HG02759 (cell line): ENCODE measurements around the gene TUBE1.
"Not testable (repeated sequence)": the region's sequence is repeated elsewhere in the genome, so short reads cannot be mapped to it uniquely, and the experiment has no call there.

Source experiments
- ATAC-seq: cut with Tn5 transposase; IDR thresholded peaks from one replicate; pipeline ENCODE4 v1.9.1; 2021; ENCODE audit warnings: mild to moderate bottlenecking, moderate library complexity; ENCODE audit not compliant: unreplicated experiment

TUBE1 gene

DNA sequence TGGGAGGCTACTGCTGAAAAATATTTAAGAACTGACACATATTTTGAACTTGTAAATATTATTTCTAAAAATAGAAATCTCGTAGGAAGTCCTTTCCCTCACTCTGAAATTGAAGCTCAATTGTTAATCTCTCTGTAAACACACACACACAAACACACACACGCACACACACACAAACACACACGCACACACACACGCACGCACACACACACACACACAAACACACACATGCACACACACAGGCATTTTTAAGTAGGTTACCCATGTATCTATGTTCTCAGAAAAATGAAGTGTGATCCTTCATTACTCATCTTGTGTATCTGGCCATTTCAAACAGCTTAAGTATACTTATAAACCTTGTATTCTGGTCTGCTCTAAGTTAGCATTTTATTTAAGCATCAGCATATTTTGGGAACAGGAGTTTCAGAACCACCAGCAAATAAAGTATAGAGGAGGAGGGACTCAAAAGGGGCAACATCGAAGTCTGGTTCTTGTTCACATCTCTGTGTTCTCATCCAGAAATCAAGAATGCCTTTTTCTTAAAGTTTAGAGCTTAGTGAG lies 21.8 kb downstream of the TUBE1 start:
- ATAC-seq: no peak

DNA sequence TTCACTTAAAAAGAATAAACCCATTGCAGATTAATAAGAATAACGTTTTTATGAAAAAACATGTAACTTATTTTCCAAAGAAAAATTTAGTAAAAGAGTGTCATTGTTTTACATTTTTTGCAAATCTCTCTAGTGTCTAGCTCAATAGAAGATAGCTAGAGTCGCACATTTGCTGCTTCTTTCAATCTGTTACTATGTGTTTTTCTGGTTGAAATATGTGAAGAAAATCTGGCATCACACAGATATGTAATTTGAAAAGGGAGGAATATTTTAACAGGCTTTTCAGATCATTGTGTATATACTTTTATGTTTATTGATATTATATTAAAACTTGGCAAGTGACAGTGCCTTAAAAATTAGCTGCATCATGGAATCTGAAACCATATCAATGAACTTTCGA lies 24.3 kb downstream of the TUBE1 start:
- ATAC-seq: no peak

DNA sequence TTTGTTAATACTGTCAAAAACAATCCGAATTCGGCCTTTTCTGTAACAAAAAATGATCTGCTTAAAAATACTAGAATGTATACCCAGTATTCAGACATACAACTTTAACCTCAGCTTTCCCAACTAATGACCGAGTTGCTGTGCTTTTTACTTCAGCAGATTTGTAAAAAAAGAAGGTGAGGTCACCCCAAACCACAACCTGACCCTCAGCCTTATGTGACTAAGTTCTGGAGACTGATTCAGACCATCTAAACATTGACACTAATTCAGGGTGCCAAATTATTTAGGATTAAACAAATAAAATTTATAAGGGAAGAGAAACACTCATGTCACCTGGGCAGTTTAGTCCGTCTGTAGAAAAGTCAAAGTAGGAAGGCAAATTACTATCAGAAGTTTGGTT lies 25.7 kb downstream of the TUBE1 start:
- no peak for ATAC-seq

DNA sequence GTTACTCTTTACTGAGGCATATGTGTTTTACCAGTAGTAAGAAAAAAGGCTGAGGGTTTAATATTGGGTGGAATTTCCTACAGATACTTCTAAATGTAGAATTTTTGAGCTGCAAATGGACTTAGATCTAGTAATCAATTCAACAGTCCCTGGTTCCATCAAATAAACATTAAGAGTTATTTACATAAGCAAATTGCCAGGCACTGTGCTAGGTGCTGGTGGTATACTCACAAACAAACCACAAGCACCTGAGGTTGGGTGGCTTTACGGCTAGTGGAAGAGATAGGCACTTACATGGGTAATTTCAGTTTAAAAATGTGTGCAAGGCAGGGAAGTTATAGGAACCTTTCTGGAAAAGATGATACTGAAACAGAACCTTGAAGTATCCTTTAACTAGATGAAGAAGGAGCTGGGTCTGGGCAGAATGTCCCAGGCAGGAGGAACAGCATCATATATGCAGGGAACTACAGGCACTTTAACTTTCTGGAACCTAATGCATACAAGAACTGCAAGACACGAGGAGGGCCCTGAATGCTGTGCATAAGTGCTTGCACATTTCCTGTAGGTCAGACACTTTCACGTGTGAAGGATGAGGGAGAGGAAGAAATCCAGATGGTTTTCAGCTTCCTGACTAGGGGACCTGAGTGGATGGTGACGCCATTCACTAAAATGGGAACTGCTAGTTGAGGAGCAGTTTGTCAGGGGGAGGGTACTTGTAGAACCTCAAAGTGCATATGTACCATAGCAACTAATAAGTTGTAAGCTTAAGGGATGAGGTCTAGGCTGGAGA lies 28.8 kb downstream of the TUBE1 start:
- no peak for ATAC-seq

DNA sequence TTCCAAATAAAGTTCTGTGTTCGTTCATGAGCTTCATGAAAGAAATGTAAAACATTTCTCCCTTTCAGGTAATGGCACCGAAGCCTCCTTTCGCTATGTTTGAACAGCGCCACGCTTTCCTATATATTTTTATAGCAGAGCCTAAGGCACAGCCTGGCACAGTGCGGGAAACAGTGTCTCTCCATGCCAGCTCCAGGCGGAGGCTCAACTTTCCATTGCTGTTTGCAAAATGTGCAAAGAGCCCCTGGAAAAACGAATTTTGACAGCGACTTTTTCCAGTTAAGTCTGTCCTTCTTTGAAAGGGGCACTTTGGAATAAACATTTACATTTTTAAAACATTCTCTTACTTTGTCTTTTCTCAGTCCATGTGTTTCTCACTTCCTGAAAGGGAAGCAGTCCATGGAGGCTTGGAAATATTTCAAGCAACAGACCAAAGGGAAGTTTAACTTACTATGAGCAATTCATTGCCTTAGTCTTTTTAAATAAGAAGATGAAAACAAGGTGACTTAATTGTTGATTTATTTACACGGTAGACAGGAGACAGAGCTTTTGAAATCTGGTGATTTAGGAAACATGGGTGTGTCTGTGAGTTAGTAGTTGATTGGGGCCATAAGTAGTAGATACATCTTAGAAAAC lies 32.6 kb downstream of the TUBE1 start:
- no peak for ATAC-seq

DNA sequence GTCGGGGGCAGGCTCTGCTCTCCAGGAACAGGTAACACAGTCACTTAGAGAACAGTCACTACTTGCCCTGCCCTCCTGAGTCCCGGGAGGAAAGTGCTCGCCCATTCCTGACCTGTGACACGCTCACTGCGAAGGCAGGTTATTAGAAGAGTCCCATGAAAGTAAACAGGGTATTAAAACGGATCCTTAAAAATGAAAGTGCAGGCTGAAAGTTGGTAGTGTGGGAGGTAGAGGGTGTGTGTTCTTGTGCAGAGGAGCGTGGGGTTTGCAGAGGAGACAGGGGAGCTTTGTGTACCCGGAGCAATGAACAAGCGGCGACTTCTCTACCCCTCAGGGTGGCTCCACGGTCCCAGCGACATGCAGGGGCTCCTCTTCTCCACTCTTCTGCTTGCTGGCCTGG lies 33.3 kb downstream of the TUBE1 start, which contains the start of gene CCN6:
Gene CCN6, plus strand, starts transcription at position 104 of the 400 bp plus-strand sequence. Its CDS starts 254 bp downstream, at position 358.
- no peak for ATAC-seq

DNA sequence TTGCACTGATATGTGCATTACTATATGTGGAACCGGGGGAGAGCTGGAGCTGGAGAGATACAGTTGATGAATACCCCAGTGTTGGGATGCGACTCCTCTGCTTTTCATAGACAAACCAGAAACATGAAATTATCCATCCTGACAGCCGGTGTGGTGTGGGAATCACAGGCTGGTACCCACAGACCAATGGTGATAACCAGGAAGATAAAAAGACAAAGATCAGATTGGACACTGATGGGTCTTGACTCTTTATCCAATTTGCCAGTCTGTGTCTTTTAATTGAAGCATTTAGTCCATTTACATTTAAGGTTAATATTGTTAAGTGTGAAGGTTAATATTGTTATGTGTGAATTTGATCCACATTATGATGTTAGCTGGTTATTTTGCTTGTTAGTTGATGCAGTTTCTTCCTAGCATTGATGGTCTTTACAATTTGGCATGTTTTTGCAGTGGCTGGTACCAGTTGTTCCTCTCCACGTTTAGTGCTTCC lies 36.0 kb downstream of the TUBE1 start:
- not testable (repeated sequence) for ATAC-seq

DNA sequence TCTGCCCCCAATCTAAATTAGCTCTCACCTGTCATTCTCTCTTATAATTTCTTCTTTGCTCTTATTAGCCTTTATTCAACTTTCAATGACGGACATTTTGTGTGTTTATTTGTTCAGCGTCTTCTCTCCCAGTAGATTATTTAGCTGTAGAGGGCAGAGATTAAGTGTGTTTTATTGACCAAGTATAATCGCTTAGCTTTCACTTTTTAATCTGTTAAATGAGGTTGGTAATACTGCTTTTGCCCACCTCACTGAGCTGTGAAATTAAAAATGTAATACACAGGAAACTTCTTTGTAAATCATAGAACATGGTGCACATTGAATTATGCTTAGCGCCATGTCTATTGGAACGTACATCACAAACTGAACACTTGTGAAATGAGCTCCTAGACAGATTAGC lies 36.9 kb downstream of the TUBE1 start:
- ATAC-seq: no peak

DNA sequence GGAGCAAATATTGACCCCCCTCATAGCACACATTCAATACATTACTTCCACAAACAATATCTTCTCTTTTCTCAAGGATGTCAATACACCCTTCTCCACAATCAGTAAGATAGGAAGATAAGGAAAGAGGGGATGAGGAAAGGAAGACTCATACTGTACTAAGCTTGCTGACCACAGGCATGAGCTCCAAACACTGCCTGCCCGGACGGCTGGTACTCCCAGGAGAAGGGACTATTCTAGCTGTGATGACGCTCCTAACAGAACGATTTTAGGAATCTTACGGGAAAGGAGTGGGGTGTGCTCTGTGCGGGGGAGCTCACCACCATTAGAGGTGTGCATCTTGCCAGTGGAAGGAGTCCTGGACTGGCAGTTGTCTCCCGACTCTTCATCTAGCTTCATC lies 37.3 kb downstream of the TUBE1 start:
- no peak for ATAC-seq

DNA sequence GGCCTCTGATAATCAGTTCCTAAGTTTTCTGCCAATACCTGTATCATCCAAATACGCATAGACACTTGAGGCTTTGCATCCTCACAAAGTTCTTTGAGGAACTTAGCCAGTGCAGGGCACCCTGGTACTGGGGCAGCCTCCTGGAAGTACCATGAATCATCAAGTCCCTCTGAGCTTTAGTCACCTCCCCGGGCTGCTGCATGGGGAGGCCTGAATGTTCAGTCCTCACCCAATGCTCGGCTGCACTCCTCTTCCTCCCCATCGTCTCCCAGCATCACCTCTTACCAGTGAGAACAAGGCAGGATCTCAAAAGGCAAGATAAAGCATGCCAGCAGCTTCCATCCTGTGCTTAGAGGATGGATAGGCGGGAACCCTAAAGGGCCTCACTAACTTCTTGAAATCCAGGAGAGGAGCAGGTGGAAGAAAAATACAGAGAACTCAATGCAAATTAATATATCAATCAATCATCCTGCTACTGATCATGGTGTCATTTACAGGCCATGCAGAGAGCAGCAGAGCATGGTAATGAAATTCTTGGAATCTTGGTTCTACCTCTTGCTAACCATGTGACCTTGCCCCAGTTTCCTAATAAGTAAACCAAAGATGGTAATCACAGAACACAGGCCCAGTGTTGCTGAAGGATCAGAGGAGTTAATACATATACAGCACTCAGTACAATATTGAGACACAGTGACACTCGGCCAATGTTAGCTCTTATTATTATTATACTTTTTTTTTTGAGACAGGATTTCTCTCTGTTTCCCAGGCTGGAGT lies 38.1 kb downstream of the TUBE1 start:
- ATAC-seq: no peak

DNA sequence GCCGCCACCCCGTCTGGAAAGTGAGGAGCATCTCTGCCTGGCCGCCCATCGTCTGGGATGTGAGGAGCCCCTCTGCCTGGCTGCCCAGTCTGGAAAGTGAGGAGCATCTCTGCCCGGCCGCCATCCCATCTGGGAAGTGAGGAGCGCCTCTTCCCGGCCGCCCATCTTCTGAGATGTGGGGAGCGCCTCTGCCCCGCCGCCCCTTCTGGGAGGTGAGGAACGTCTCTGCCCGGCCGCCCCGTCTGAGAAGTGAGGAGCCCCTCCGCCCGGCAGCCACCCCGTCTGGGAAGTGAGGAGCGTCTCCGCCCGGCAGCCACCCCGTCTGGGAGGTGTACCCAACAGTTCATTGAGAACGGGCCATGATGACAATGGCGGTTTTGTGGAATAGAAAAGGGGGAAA lies 39.8 kb downstream of the TUBE1 start:
- ATAC-seq: not testable (repeated sequence)

DNA sequence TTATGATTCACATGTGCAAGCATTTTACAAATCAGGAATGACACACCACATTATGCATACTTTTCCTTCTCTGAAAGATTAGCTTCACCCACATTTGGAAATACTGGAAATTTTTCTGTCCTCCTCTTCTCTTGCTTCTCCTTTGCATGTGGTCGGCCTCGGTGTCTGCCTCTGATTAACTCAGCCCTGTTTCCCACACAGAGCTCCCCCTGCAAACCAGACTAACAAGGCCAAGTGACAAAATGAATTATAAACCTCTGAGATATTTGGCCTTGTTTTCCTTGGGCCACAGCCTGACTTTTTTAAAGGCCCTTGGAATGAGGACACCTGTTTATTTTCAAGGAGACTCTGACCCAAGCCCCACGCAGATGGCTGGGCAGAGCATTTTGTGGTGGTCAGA lies 42.4 kb downstream of the TUBE1 start:
- ATAC-seq: no peak

DNA sequence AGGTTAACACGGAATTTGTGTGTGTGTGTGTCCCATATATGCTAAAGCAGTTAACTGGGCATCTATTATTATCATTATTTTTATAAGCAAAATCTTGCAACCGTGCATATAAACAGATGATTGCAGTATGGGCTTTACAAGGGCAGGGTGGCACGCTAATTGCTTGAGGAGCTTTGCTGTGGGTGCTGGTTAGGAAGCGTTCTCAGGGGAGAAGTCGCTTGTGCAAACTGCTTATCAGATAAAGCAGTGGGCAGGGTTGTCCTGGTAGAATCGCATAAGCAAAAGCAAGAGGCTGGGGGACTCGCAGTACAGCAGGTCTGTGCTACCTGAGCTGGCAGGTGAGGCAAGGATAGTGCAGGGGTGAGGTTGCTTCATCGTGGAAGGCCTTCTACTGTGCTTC lies 43.1 kb downstream of the TUBE1 start:
- no peak for ATAC-seq

DNA sequence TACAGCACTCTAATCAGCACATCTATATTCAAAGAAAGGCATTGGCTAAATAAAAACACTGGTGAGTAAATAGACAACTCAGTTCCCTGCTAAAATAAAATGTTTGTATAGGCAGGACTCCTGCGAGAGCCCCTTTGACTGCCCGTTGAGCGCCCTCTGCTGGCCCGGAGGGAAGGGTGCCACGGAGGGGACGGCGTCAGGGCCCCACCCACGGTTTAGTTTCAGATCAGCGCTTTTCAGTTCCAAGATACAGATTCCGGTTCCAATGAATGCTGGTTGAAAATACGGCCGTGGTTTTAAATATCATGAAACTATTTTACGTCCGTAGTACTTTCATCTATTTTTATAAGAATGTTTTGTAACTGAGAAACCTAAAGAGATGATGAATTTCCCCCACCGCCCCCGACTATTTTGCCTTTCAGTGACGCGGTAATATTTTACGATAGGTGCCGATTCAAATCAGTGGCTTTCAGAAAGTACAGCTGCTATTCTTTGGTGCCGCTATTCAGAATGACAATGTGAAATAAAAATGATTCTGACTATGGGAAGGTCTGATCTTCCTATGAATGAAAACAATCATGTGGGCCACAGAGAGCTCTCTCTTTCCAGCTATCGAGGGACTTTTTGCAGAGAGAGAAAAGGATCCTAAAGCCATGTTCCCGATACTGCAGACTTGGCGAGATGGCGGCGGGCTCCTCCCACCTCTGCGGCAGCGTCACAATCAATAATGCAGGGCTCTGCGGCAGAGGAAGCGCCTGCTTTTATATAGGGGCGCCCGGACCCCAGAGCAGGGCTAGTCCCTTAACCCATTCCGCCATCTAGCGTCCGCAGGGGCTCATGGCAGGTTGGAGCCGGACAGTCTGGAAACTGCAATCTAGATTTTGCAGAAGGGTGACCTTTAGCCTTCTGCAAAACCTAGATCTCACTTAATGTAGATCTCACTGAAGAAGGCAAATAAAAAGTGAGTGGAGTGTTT lies 44.0 kb downstream of the TUBE1 start:
- peak; percentile 92 for ATAC-seq

DNA sequence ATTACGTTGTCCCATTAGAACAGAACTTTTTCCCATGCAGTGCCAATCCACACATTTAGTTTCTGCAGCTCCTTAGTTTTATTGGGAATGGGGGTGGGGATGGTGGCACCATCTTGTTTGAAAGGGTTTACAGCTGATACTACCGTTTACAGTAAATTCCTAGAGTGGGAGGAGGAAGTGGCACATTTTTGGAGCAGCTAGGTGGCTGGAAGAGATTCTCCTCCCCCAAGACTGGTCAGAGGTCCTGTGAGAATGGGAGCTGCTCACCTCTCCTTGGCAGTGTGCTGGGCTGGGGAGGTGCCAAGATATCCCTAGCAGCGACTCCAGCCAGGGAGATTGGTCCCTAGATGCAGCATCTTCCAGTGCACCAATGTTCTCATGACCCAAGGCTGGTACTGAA lies 45.7 kb downstream of the TUBE1 start:
- ATAC-seq: no peak

DNA sequence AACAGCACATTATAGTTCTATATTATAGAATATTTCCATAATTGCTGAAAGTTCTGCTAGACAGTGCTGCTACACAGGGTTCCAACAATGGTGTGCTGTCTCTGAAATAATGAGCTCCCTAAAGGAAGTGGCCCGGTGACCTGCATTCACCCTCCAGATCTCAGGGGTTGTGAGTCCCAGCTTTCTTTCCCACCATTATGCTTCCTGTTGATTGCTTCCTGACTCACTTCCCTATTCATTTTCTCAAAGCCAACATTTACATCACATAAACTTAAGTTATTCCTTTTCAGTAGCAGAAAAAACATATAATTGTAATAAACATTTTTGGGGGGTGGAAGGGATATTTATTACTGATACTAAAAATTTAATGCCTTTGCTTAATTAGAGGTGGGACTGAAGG lies 46.3 kb downstream of the TUBE1 start:
- ATAC-seq: no peak

DNA sequence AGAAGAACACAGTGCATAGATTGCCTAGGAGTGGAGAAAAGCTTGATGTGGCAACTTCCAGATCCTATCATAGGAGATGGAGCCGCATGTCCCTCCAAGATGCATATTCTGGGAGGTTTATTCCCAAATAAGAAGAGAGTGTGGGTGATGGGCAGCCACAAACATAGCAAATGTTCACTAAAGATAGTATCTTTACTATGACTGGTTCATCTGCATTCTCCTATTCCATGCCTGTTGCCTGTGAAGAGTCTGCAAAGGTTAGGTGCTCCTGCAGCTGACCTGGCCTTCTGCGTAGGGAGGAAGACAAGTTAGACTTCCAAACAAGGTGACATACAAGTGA lies 47.9 kb downstream of the TUBE1 start:
- no peak for ATAC-seq

DNA sequence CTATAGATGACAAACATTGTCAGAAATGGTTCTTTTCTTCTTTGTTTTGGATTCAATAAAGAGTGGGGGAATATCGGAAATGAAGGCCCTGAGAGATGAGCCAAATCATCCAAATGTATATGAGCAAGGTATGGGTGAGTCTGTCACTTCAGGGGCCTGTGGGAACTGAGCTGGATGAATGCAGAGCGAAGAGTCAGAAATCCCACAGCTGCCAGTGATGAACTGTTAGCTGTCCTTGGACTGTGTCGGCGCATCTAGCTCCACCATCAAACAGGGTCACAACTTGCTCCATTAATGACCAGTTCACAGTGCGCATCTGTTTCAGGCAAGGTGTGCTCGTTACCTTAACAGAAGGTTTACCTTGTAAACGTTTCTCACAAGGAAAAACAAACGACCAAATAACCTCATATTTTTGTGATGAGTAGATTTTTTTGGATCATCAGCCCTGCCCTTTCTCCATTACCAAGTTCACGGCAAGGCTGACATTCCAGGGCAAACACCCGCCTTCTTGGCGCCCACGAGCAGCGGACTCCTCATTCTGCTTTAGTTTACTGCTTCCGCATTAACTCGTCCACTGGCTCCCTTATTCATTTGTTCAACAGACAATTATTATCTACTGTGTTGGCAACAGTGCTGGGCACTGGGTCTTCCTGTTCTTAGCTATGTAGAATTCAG lies 48.4 kb downstream of the TUBE1 start:
- ATAC-seq: no peak

DNA sequence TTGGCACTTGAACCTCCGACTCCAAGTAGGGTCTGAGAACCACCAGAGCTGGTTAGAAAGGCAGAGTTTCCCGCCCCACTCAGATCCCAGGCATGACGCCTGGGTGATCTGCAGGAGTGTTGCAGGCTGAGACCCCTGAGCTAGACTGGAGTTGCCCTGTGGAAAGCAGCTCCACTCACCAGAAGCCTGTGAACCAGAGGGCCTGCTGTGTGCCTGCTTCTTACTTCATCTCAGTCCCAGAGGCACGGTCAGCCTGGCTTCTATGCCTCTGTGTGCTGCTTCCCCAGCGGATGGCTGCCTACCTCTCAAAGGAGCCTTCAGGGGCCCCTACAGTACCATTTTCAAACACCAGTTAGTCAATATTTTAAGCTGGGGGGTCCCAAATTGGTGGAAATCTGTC lies 49.0 kb downstream of the TUBE1 start:
- no peak for ATAC-seq

DNA sequence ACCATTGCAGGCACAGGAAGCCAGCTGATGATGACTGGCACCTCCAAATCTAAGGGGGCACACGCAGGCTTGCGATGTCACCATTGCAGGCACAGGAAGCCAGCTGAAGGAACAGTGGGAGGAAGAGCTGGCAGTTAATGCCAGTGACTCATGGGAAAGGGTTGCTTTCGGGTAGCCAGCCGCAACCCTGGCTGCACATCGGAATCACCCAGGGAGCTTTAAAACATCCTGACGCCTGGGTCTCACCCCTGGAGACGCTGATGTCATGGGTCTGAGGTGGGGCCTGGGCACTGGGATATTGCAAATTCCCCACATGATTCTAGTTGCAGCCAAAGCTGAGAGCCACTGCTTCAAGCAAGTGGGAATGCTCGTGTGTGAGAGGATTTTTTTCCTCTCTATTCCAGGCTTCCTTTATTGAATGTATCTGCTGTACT lies 49.5 kb downstream of the TUBE1 start:
- no peak for ATAC-seq
